Esophagus squamous epithelium (tissue), 5 donors: ENCODE results near the gene RPS6KA4. TPM values are rescaled to one million over a fixed set of nuclear protein-coding genes. Genes with fewer than 3 reads are reported as not detected.

Experiments used
- DNase-seq: peaks from one replicate; lab custom pipeline; 2025; lab: John Stamatoyannopoulos, UW
- H3K27ac ChIP-seq, 4 donors: fragments of 200-600 bp; sonication (generic); one replicate each; pipeline ENCODE4 v1.5.1; 2016 to 2019; ENCODE audit warnings: mild to moderate bottlenecking in 1 of 4
- H3K27me3 ChIP-seq, 4 donors: fragments of 200-600 bp; sonication (generic); 1 replicate in 3 of 4; 2 replicates in 1 of 4; pipeline versions ENCODE4 v1.5.1 to v1.6.0; 2017 to 2021; ENCODE audit warnings: antibody characterized with exemption in 1 of 4
- H3K36me3 ChIP-seq, 3 donors: fragments of 200-600 bp; sonication (generic); one replicate each; pipeline ENCODE4 v1.5.1; 2016 to 2019
- H3K4me1 ChIP-seq, 3 donors: fragments of 200-600 bp; sonication (generic); one replicate each; pipeline ENCODE4 v1.5.1; 2017 to 2019
- H3K4me3 ChIP-seq, 4 donors: fragments of 200-600 bp; sonication (generic); 1 replicate in 3 of 4; 2 replicates in 1 of 4; pipeline ENCODE4 v1.5.1; 2016 to 2019; ENCODE audit warnings: mild to moderate bottlenecking in 2 of 4, moderate library complexity in 1 of 4
- H3K9me3 ChIP-seq, 3 donors: fragments of 200-600 bp; sonication (generic); one replicate each; pipeline ENCODE4 v1.5.1; 2016 to 2019
- POLR2A ChIP-seq, 4 donors: fragments of 450-650 bp; IDR thresholded peaks; one replicate each; pipeline ENCODE4 v1.6.1; 2017; ENCODE audit warnings: antibody characterized with exemption in 4 of 4, mild to moderate bottlenecking in 4 of 4, moderate library complexity in 3 of 4
- WGBS, 2 donors: methylation state at CpG; one replicate each; pipeline ENCODE4 v1.1.5; 2018; 5-methylcytosine and 5-hydroxymethylcytosine counted together
- intact Hi-C: fragments of 100-400 bp; cut with DNase I; formaldehyde crosslinking; loops from one replicate; pipeline ENCODE4 v1.15.0; 2022
- total RNA-seq, 4 donors: library from RNA; depleted of rRNA; stranded (reverse); fragments of >200 nt; gene quantifications; one replicate each; pipeline ENCODE4 v1.1.0, GENCODE V29; 2016
- TF ChIP-seq, protein P1 (sequence below), 6 experiments: fragments of 450-650 bp in 4 of 6; fragments of 200-600 bp in 2 of 6; sonication (generic) in 2 of 6; IDR thresholded peaks; one replicate each; pipeline ENCODE4 v1.5.1; 2016 to 2019; ENCODE audit warnings: antibody characterized with exemption in 6 of 6, mild to moderate bottlenecking in 4 of 6, moderate library complexity in 4 of 6
- donor health status: DM: yes; HTN: yes; CAD: no.

Gene RPS6KA4
- total RNA-seq, 4 donors from 2014 or later = 28.6 to 69.8 (median 55.0) TPM

DNA sequence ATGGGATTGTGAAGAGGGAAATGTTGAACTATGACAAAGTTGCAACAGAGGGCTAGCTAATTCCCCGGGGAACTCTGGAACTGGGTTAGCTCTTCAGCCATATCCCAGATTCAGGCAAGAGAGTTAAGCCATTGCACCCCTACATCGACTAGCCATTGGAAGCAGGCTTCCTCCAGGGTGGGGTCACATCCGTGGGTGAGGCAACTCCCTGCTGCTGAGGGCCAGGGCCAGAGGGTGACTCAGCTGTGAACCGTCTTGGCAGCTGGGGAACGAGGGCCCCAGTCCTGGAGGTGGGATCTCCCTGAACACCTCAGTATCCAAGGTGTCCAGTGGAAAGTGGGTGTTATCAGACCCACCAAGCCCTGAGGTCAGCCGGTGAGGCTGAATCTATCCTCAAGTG, 41.1 kb downstream of the RPS6KA4 start:
- peaks cover 3 to 9% (median 6%) of the 10 kb centered on the region in 3 donors for H3K4me1 ChIP-seq
- DNase-seq = no peak
- H3K36me3 ChIP-seq = no peaks in the 10 kb centered on the region
- intact Hi-C loops = no loop called here
- no peak for TF ChIP-seq POLR2A (IDR thresholded peaks at IDR 0.05)
- TF ChIP-seq, protein P1, sequence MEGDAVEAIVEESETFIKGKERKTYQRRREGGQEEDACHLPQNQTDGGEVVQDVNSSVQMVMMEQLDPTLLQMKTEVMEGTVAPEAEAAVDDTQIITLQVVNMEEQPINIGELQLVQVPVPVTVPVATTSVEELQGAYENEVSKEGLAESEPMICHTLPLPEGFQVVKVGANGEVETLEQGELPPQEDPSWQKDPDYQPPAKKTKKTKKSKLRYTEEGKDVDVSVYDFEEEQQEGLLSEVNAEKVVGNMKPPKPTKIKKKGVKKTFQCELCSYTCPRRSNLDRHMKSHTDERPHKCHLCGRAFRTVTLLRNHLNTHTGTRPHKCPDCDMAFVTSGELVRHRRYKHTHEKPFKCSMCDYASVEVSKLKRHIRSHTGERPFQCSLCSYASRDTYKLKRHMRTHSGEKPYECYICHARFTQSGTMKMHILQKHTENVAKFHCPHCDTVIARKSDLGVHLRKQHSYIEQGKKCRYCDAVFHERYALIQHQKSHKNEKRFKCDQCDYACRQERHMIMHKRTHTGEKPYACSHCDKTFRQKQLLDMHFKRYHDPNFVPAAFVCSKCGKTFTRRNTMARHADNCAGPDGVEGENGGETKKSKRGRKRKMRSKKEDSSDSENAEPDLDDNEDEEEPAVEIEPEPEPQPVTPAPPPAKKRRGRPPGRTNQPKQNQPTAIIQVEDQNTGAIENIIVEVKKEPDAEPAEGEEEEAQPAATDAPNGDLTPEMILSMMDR (IDR thresholded peaks at IDR 0.05) = no peak
- H3K27me3 ChIP-seq = peaks cover 0 to 50% (median 0%) of the 10 kb centered on the region in 4 donors
- H3K4me3 ChIP-seq = no peak overlapping the region
- H3K27ac ChIP-seq = no peak overlapping the region
- H3K9me3 ChIP-seq = no peaks in the 10 kb centered on the region
- 26 to 34% methylated on average over 3 to 5 of the region's 6 CpGs for WGBS, 2 donors

DNA sequence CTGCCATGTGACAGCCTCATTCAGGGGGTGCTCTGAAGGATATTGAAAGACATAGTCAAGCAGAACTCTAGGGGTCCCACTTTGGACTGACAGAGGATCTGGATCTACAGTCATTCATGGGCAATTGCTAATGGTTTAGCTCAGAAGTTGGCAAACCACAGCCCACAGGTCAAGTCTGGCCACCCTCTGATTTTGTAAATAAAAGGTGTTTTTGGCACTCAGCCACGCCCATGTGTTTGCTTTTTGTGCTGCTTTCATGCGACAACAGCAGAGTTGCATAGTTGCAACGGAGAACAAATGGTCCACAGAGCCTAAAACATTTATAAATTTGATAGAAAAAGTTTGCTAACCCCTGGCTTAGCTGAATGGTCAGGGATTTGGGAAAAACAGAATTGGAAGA, 41.7 kb downstream of the RPS6KA4 start:
- intact Hi-C loops = no loop called here
- no peak for DNase-seq
- 37 to 53% methylated on average over 3 of the region's 3 CpGs for WGBS, 2 donors
- Histone ChIP-seq H3K4me3 (no peak overlapping the region), H3K4me1 (peaks cover 3 to 9% (median 6%) of the 10 kb centered on the region in 3 donors), H3K27me3 (peaks cover 0 to 46% (median 0%) of the 10 kb centered on the region in 4 donors), H3K27ac (no peak overlapping the region), H3K9me3 (no peaks in the 10 kb centered on the region), H3K36me3 (no peaks in the 10 kb centered on the region)
- TF ChIP-seq, protein P1 (IDR thresholded peaks at IDR 0.05) = no peak
- TF ChIP-seq POLR2A (IDR thresholded peaks at IDR 0.05) = no peak

DNA sequence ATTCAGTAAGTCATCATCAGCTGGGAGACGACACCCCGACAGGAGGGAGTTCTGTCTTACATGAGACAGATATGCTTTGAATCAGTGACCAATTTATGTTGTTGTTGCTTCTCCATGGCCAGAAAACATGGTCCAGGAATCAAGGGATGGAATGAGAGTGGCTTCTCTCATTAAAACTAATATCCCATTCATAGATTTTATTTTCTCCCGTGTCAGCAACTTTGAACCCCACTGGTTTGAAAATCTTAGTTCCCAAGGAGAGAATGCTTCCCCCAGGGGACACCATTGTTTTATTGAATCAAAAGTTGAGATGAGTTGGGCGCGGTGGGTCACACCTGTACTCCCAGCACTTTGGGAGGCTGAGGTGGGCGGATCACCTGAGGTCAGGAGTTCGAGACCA, 42.8 kb downstream of the RPS6KA4 start:
- TF ChIP-seq, protein P1 (IDR thresholded peaks at IDR 0.05) = no peak
- no peak for TF ChIP-seq POLR2A (IDR thresholded peaks at IDR 0.05)
- DNase-seq = no peak
- no peak overlapping the region for H3K27ac ChIP-seq
- peaks cover 3 to 13% (median 6%) of the 10 kb centered on the region in 3 donors for H3K4me1 ChIP-seq
- H3K4me3 ChIP-seq = no peak overlapping the region
- H3K27me3 ChIP-seq = peaks cover 0 to 42% (median 0%) of the 10 kb centered on the region in 4 donors
- no peaks in the 10 kb centered on the region for H3K9me3 ChIP-seq
- 72 to 88% methylated on average over 7 of the region's 7 CpGs for WGBS, 2 donors
- no peaks in the 10 kb centered on the region for H3K36me3 ChIP-seq
- intact Hi-C loops = no loop called here

DNA sequence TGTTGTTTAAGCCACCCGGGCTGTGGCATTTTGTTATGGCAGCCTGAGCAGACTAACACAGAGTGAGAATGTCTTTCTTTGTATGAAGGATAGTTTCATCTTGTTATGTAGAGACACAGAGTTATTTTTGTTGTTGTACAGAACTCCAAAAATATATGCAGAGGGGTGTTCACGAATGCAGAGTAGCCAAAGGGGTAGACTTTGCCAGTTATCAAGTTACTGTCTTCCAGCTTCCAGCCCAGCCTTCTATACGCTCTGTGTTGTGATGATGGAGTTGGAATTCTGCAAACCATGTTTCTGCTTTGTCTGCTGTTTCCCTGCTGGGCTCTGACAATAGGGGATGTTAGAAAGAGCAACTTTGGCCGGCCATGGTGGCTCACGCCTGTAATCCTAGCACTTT, 44.1 kb downstream of the RPS6KA4 start:
- no peaks in the 10 kb centered on the region for H3K36me3 ChIP-seq
- no peak overlapping the region for H3K4me3 ChIP-seq
- H3K27ac ChIP-seq = no peak overlapping the region
- no peaks in the 10 kb centered on the region for H3K9me3 ChIP-seq
- peaks cover 3 to 13% (median 6%) of the 10 kb centered on the region in 3 donors for H3K4me1 ChIP-seq
- WGBS, 2 donors = 70 to 75% methylated on average over 4 of the region's 5 CpGs
- intact Hi-C loops = no loop called here
- no peak for DNase-seq
- no peak for TF ChIP-seq POLR2A (IDR thresholded peaks at IDR 0.05)
- TF ChIP-seq, protein P1 (IDR thresholded peaks at IDR 0.05) = no peak
- peaks cover 0 to 34% (median 0%) of the 10 kb centered on the region in 4 donors for H3K27me3 ChIP-seq

DNA sequence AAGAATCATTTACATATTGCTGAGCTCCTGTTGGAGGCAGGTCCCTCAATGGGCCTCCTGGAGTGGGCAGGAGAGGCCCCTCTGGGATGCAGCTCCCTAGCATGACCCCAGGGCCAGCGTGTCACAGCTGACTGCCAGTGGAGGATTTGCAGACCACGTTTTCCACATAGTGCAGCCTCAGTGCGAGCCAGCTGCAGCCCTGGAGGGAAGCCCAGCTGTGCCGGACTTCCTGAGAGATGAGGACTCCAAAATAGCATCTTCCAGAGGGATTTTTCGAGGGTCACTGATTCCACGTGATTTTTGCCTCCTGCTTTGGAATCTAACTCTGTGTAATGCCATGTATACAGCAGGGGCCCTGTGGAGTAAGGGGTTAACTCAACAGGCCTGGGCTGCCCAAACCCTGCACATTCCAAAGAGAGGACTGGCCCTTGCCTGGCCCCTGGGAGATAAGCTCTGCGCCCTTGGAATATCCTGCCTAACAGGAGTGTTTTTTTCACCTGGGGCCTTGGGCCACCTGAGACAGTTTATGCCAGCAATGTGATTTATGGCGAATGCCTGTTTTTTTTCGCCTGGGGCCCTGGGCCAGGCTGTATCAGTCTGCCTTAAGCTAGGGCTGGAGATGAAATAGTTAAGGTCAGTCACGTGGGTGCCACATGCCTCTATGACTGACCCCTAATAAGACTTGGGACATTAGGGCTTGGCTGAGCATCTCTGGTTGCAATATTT, 47.4 kb downstream of the RPS6KA4 start:
- intact Hi-C loops = no loop called here
- no peaks in the 10 kb centered on the region for H3K36me3 ChIP-seq
- DNase-seq = no peak
- H3K9me3 ChIP-seq = no peaks in the 10 kb centered on the region
- peaks cover 0 to 5% (median 0%) of the 10 kb centered on the region in 3 donors for H3K4me1 ChIP-seq
- H3K27ac ChIP-seq = no peak overlapping the region
- peaks cover 0 to 32% (median 0%) of the 10 kb centered on the region in 4 donors for H3K27me3 ChIP-seq
- TF ChIP-seq POLR2A (IDR thresholded peaks at IDR 0.05) = no peak
- TF ChIP-seq, protein P1 (IDR thresholded peaks at IDR 0.05) = no peak
- H3K4me3 ChIP-seq = no peak overlapping the region
- WGBS, 2 donors = 40 to 46% methylated on average over 4 to 9 of the region's 10 CpGs
